ENCODE results near the gene NRP2.

NRP2 gene

DNA sequence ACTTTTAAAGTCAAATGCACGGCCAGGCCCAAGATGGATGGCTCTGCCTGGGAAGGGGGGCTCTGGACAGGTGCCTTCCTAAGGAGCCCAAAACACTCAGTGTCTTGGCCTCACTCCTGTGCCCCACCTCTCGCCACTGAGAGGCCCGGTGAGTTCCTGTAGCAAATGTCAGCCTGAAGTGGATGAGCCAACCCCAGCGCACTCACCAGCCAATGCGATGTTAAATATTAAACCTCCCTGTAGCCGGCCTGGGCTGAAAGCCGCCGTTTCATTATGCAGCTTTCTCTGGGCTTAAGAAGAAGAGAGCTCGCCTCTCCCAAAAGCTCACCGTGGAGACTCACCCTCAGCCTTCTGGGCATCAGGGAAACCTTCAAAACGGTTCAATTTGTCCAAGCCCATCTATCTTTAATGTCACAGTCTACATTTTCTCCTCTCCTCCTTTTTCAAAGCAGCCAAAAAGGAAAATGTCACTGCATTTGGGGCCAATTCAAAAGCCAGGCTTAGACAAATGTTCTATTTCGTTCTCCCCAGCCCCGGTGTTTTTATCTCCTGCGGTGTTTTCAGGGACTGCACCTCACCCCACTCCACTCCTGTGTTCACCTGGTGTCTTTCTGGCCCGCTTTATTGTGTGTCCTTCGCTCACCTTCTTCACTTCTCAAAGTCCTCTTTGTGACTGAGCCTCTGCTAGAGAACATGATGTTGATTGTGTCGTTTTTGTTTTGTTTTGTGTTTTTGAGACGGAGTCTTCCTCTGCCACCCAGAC lies 124.0 kb downstream of the NRP2 start:
- H3K4me1 ChIP-seq = peaks cover 7 to 24% (median 20%) of the 10 kb centered on the region in 10 experiments; a peak in 15 of 20 replicates
- no peak overlapping the region for H3K9ac ChIP-seq
- no peaks in the 10 kb centered on the region for H3K36me3 ChIP-seq
- no peaks in the 10 kb centered on the region for H3K9me3 ChIP-seq (replicated peaks in 1 of 11)
- no peak overlapping the region for H3K27ac ChIP-seq
- no peak for TF ChIP-seq Cebpa-rat (IDR thresholded peaks at IDR 0.05)
- H3K27me3 ChIP-seq = peaks cover 0 to 14% (median 0%) of the 10 kb centered on the region in 11 experiments; a peak in 2 of 22 replicates
- H3K4me2 ChIP-seq = no peak overlapping the region
- H4K20me1 ChIP-seq = no peaks in the 10 kb centered on the region
- no peak overlapping the region for H3K4me3 ChIP-seq

- no peak for TF ChIP-seq Cebpa-rat (IDR thresholded peaks at IDR 0.05)
- Histone ChIP-seq H3K27ac (no peak overlapping the region), H3K9ac (no peak overlapping the region), H3K36me3 (no peaks in the 10 kb centered on the region), H3K4me1 (peaks cover 8 to 14% (median 13%) of the 10 kb centered on the region in 10 experiments; a peak in 15 of 20 replicates), H3K27me3 (peaks cover 0 to 7% (median 0%) of the 10 kb centered on the region in 11 experiments; a peak in 2 of 22 replicates), H4K20me1 (no peaks in the 10 kb centered on the region), H3K4me2 (no peak overlapping the region), H3K4me3 (no peak overlapping the region), H3K9me3 (replicated peaks in 1 of 11) (no peaks in the 10 kb centered on the region)
Observed at GRCh38 chr2:205807229-205807628, 124.9 kb downstream of the NRP2 start.

DNA sequence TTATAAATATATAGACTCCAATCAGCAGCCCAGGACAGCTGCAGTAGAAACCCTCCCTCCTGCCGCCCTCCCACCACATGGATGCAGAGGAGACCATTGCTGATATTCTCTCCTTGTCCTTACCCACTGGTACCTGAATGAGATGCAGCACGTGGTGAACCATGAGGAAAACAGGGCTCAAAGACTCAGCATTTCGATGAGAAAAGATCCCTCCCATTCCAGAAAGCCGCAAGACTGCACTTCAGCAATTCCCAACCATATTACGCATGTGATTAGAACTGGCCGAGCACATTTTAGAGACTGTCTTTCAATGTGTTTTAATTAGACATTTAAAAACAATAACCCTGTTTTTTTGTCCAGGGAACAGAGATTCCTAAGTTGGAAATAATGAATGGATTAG lies 125.5 kb downstream of the NRP2 start:
- H3K27me3 ChIP-seq = 0 out of 22 replicates have a peak, but pooled peaks cover 0 to 3% (median 0%) of the 10 kb centered on the region in 11 experiments
- H3K9ac ChIP-seq = no peak overlapping the region
- H3K27ac ChIP-seq = no peak overlapping the region
- H3K4me1 ChIP-seq = peaks cover 5 to 13% (median 8%) of the 10 kb centered on the region in 10 experiments; a peak in 15 of 20 replicates
- H3K36me3 ChIP-seq = no peaks in the 10 kb centered on the region
- H4K20me1 ChIP-seq = no peaks in the 10 kb centered on the region
- H3K4me2 ChIP-seq = no peak overlapping the region
- no peak overlapping the region for H3K4me3 ChIP-seq
- TF ChIP-seq Cebpa-rat (IDR thresholded peaks at IDR 0.05) = no peak
- H3K9me3 ChIP-seq (replicated peaks in 1 of 11) = no peaks in the 10 kb centered on the region

DNA sequence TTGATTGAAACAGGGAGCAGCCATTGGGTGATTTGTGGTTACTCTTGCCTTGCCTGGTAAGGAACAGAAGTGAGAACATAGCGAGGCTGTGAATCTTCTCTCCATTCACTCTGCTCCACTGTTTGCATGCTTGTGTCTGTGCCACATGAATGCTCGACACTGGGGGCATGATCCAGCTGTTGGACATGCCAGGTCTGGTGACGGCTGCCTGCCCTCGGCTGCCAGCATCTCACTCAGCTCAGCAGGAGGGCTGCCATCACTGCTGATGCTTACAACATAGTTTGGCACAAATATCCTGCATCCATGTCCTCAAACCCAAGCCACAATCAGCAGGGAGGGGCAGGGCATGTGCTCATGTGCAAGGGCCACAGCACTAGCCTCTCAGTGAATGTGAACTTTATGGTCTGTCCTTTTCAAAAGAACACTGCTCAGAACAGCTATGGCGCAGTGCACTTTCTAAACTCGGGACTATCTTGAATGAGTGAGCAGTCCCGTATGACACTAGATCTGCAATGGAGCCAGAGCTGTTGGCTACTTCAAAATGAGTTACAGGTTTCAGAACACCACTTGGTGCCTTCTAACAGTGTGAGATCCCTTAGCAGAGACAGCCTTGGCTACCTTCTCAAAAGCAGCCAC lies 126.3 kb downstream of the NRP2 start:
- no peak for TF ChIP-seq Cebpa-rat (IDR thresholded peaks at IDR 0.05)
- H3K4me1 ChIP-seq = peaks cover 0 to 7% (median 0%) of the 10 kb centered on the region in 10 experiments; a peak in 4 of 20 replicates
- no peaks in the 10 kb centered on the region for H3K36me3 ChIP-seq
- no peaks in the 10 kb centered on the region for H3K9me3 ChIP-seq (replicated peaks in 1 of 11)
- H3K4me2 ChIP-seq = no peak overlapping the region
- H4K20me1 ChIP-seq = no peaks in the 10 kb centered on the region
- H3K27ac ChIP-seq = no peak overlapping the region
- no peak overlapping the region for H3K4me3 ChIP-seq
- H3K27me3 ChIP-seq = no peaks in the 10 kb centered on the region
- H3K9ac ChIP-seq = no peak overlapping the region

DNA sequence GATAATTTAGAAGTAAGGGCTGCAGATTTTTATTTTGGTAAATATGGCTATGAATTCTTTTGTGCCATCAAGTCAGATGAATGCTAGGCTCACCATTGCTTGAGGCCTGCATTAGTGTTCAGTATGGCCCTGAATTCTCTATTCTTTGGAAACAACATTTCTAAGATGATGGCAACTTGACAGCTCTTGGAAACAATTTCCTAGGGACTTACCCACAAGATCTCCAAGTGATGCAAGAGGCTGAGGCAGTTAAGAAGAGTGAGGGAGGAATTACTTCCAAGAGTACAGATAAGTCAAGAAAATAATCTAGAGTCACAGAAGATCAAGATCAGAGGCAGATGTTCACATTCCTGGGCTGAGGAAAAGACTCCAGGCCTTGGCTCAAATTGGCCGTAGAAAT lies 129.1 kb downstream of the NRP2 start:
- Histone ChIP-seq H3K27ac (no peak overlapping the region), H3K9me3 (replicated peaks in 1 of 11) (no peaks in the 10 kb centered on the region), H4K20me1 (no peaks in the 10 kb centered on the region), H3K27me3 (no peaks in the 10 kb centered on the region), H3K4me2 (no peak overlapping the region), H3K9ac (no peak overlapping the region), H3K36me3 (no peaks in the 10 kb centered on the region), H3K4me1 (peaks cover 0 to 7% (median 0%) of the 10 kb centered on the region in 10 experiments; a peak in 1 of 20 replicates), H3K4me3 (no peak overlapping the region)
- TF ChIP-seq Cebpa-rat (IDR thresholded peaks at IDR 0.05) = no peak

DNA sequence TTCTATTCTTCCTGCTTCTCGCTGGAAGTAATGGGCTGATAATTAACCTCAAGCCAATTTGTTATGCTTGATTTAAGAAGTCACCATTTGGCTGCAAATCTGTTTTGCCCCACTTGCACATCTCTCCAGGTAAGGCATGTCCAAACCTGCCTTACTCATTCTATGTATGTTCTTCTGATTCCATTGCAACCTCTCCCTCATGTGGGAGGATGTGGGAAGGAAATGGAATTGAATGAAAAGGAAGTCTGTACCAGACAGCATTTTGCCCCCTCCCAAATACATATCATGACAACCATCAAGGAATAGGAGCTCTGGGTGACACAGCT lies 131.7 kb downstream of the NRP2 start:
- no peaks in the 10 kb centered on the region for H3K9me3 ChIP-seq (replicated peaks in 1 of 11)
- H4K20me1 ChIP-seq = no peaks in the 10 kb centered on the region
- peaks cover 0 to 7% (median 0%) of the 10 kb centered on the region in 10 experiments; a peak in 1 of 20 replicates for H3K4me1 ChIP-seq
- no peak overlapping the region for H3K27ac ChIP-seq
- H3K4me3 ChIP-seq = no peak overlapping the region
- no peak overlapping the region for H3K9ac ChIP-seq
- H3K4me2 ChIP-seq = no peak overlapping the region
- H3K36me3 ChIP-seq = no peaks in the 10 kb centered on the region
- H3K27me3 ChIP-seq = no peaks in the 10 kb centered on the region
- TF ChIP-seq Cebpa-rat (IDR thresholded peaks at IDR 0.05) = no peak

DNA sequence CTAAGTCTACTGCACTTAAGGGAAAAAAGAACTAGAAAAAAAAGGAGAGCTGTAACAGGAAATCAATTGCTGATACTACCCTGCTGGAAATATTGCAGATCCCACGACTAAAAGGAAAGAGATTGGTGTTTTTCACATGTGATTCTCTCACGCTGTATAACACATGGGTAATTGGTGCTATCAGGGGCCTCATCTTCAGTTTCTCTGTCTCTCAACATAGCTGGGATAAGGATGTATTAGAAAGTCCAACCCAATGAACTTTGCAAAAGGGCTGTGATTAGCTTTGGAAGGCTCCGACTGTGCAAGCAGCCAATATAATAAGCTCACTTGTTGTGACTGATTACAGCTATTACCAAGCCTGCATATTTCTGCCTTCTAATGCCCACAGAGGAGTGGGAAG lies 133.4 kb downstream of the NRP2 start:
- Histone ChIP-seq H3K4me2 (no peak overlapping the region), H3K9ac (no peak overlapping the region), H3K4me1 (peaks cover 0 to 7% (median 0%) of the 10 kb centered on the region in 10 experiments; a peak in 1 of 20 replicates), H3K27me3 (no peaks in the 10 kb centered on the region), H3K9me3 (replicated peaks in 1 of 11) (no peaks in the 10 kb centered on the region), H4K20me1 (no peaks in the 10 kb centered on the region), H3K4me3 (no peak overlapping the region), H3K27ac (no peak overlapping the region), H3K36me3 (no peaks in the 10 kb centered on the region)
- no peak for TF ChIP-seq Cebpa-rat (IDR thresholded peaks at IDR 0.05)

- Histone ChIP-seq H3K9me3 (replicated peaks in 1 of 11) (no peaks in the 10 kb centered on the region), H3K4me3 (no peak overlapping the region), H3K4me1 (peaks cover 0 to 7% (median 0%) of the 10 kb centered on the region in 10 experiments; a peak in 1 of 20 replicates), H3K9ac (no peak overlapping the region), H3K36me3 (no peaks in the 10 kb centered on the region), H4K20me1 (no peaks in the 10 kb centered on the region), H3K27ac (no peak overlapping the region), H3K27me3 (no peaks in the 10 kb centered on the region), H3K4me2 (no peak overlapping the region)
- TF ChIP-seq Cebpa-rat (IDR thresholded peaks at IDR 0.05) = no peak
Observed at GRCh38 chr2:205816268-205816667, 134.0 kb downstream of the NRP2 start.

GRCh38 chr2:205822579-205822978 lies 140.3 kb downstream of the NRP2 start:
- no peak overlapping the region for H3K27ac ChIP-seq
- peaks cover 0 to 8% (median 0%) of the 10 kb centered on the region in 10 experiments; a peak in 1 of 20 replicates for H3K4me1 ChIP-seq
- no peaks in the 10 kb centered on the region for H3K27me3 ChIP-seq
- peaks cover 9 to 19% (median 12%) of the 10 kb centered on the region in 11 experiments; a peak in 21 of 22 replicates for H3K9me3 ChIP-seq (replicated peaks in 1 of 11)
- H3K36me3 ChIP-seq = no peaks in the 10 kb centered on the region
- H4K20me1 ChIP-seq = no peaks in the 10 kb centered on the region
- H3K4me3 ChIP-seq = no peak overlapping the region
- no peak overlapping the region; a peak in 1 of 22 replicates for H3K4me2 ChIP-seq
- H3K9ac ChIP-seq = no peak overlapping the region
- no peak for TF ChIP-seq Cebpa-rat (IDR thresholded peaks at IDR 0.05)

All from BLaER1 treated with 17β-estradiol and CSF1 and Interleukin-3, amounts not matched to agents 10 nM and 100 nM (cell line).